A549 (cell line): Measurements from ENCODE around the gene SBNO1. TPM values are rescaled to one million over a fixed set of nuclear protein-coding genes. Genes with fewer than 3 reads are reported as not detected.

Source experiments
- ATAC-seq, 2 experiments: fragments of 200-7000 bp in 1 of 2; fragments of >200 bp in 1 of 2; cut with Nextera tagmentation in 1 of 2; cut with Tn5 transposase in 1 of 2; 3 replicates each; pipeline versions ENCODE4 v1.8.0 to v1.9.1; 2018 to 2020; ENCODE audit warnings: mild to moderate bottlenecking in 1 of 2, moderate library complexity in 1 of 2
- CTCF ChIA-PET: fragments of 300-600 bp; sonication (Branson Sonifier 250); formaldehyde crosslinking; extraction: SDS; loops from one replicate; lab custom pipeline; 2021; ENCODE audit warnings: antibody characterized with exemption, inconsistent platforms; lab: Yijun Ruan, JAX
- POLR2A ChIA-PET: fragments of 350-600 bp; formaldehyde crosslinking; extraction: SDS; loops from one replicate; lab custom pipeline; 2021; ENCODE audit warnings: antibody characterized with exemption, inconsistent platforms; lab: Yijun Ruan, JAX
- DNase-seq, 2 experiments: peaks; one replicate each; pipeline versions ENCODE4 v3.0.0 to v3.0.0-alpha.2; 2011 to 2016; ENCODE audit warnings: low read depth in 1 of 2, low spot score in 1 of 2
- FAIRE-seq: peaks from 2 replicates; lab custom pipeline; 2011; peaks lifted over from hg19 to GRCh38; lab: Jason Lieb, UNC
- H3K27ac ChIP-seq, 2 experiments: fragments of >200 bp; sonication (Bioruptor Twin); formaldehyde crosslinking; 3 replicates each; pipeline ENCODE4 v1.5.1; 2016 to 2017
- H3K4me1 ChIP-seq: fragments of >200 bp; sonication (Bioruptor Twin); formaldehyde crosslinking; 3 replicates; pipeline ENCODE4 v1.6.1; 2016
- H3K4me2 ChIP-seq: fragments of >200 bp; sonication (Bioruptor Twin); formaldehyde crosslinking; 3 replicates; pipeline ENCODE4 v1.6.1; 2016
- H3K4me3 ChIP-seq: fragments of >200 bp; sonication (Bioruptor Twin); formaldehyde crosslinking; 3 replicates; pipeline ENCODE4 v1.5.1; 2016
- H3K9me3 ChIP-seq: fragments of >200 bp; sonication (Bioruptor Twin); formaldehyde crosslinking; 3 replicates; pipeline ENCODE4 v1.6.1; 2016
- BCL3 ChIP-seq: fragments of >200 bp; sonication (Bioruptor Twin); formaldehyde crosslinking; IDR thresholded peaks from 3 replicates; pipeline ENCODE4 v1.6.1; 2016
- BHLHE40 ChIP-seq: IDR thresholded peaks from 2 replicates; pipeline ENCODE4 v1.6.1; 2012; ENCODE audit warnings: low read depth, low read length, inconsistent platforms
- CBX8 ChIP-seq: fragments of 200-600 bp; sonication (generic); IDR thresholded peaks from 2 replicates; pipeline ENCODE4 v1.6.1; 2016
- CHD4 ChIP-seq: fragments of 200-600 bp; sonication (generic); IDR thresholded peaks from 2 replicates; pipeline ENCODE4 v1.6.1; 2016; ENCODE audit warnings: antibody characterized with exemption, mild to moderate bottlenecking, borderline replicate concordance
- FOSL2 ChIP-seq, 2 experiments: fragments of 450-650 bp in 1 of 2; fragments of >200 bp in 1 of 2; sonication (Bioruptor Twin) in 1 of 2; formaldehyde crosslinking; IDR thresholded peaks; 2 replicates each; pipeline versions ENCODE4 v1.5.0 to v1.6.1; 2016 to 2020; ENCODE audit warnings: mild to moderate bottlenecking in 1 of 2, moderate library complexity in 1 of 2
- FOXS1 ChIP-seq: fragments of 250-450 bp; sonication (Bioruptor Pico); IDR thresholded peaks from 2 replicates; pipeline ENCODE4 v1.5.0; 2020; ENCODE audit warnings: mild to moderate bottlenecking, moderate library complexity
- HMGXB4 ChIP-seq: fragments of 250-450 bp; sonication (Bioruptor Pico); IDR thresholded peaks from 2 replicates; pipeline ENCODE4 v1.5.0; 2021; ENCODE audit warnings: mild to moderate bottlenecking, moderate library complexity, borderline replicate concordance
- NFE2L2 ChIP-seq: fragments of 150-350 bp; conservative IDR thresholded peaks from 2 replicates; pipeline ENCODE4 v1.6.1; 2014; ENCODE audit warnings: low read length
- POLR2AphosphoS2 ChIP-seq: conservative IDR thresholded peaks from 2 replicates; pipeline ENCODE4 v1.6.1; 2012; ENCODE audit warnings: low read length, improper control_type of control experiment, inconsistent platforms
- RAD21 ChIP-seq, 2 experiments: fragments of >200 bp in 1 of 2; sonication (Bioruptor Twin) in 1 of 2; formaldehyde crosslinking in 1 of 2; IDR thresholded peaks in 1 of 2; conservative IDR thresholded peaks in 1 of 2; 2 replicates in 1 of 2; 3 replicates in 1 of 2; pipeline ENCODE4 v1.6.1; 2012 to 2018; ENCODE audit warnings: inconsistent platforms in 1 of 2
- RARB ChIP-seq: fragments of 250-450 bp; sonication (Bioruptor Pico); IDR thresholded peaks from 2 replicates; pipeline ENCODE4 v1.8.0; 2021; ENCODE audit warnings: mild to moderate bottlenecking, moderate library complexity
- REST ChIP-seq: fragments of 200-600 bp; sonication (generic); IDR thresholded peaks from 2 replicates; pipeline ENCODE4 v1.6.1; 2016; ENCODE audit warnings: antibody characterized with exemption, mild to moderate bottlenecking, moderate library complexity
- SMC3 ChIP-seq: fragments of >200 bp; sonication (Bioruptor Twin); formaldehyde crosslinking; IDR thresholded peaks from 3 replicates; pipeline ENCODE4 v1.6.1; 2018; ENCODE audit warnings: inconsistent platforms
- SREBF2 ChIP-seq: fragments of 450-650 bp; IDR thresholded peaks from 2 replicates; pipeline ENCODE4 v1.6.1; 2014; ENCODE audit warnings: mild to moderate bottlenecking, moderate library complexity
- ZC3H11A ChIP-seq: fragments of 450-650 bp; IDR thresholded peaks from 2 replicates; pipeline ENCODE4 v1.6.1; 2014; ENCODE audit warnings: antibody characterized with exemption, mild to moderate bottlenecking
- ZNF302 ChIP-seq: fragments of 250-450 bp; sonication (Bioruptor Pico); IDR thresholded peaks from 2 replicates; pipeline ENCODE4 v1.9.0; 2021; ENCODE audit warnings: inconsistent platforms, mild to moderate bottlenecking, moderate library complexity
- ZSCAN20 ChIP-seq: fragments of 250-450 bp; sonication (Bioruptor Pico); IDR thresholded peaks from 2 replicates; pipeline ENCODE4 v1.8.0; 2022; ENCODE audit warnings: mild to moderate bottlenecking, moderate library complexity
- WGBS: methylation state at CpG from one replicate; pipeline ENCODE4 v1.1.6; 2017; ENCODE audit errors: missing lambda C conversion rate; 5-methylcytosine and 5-hydroxymethylcytosine counted together
- polyA plus RNA-seq, 4 experiments: library from polyadenylated mRNA; depleted of rRNA in 3 of 4; stranded (reverse); fragments of >200 nt; fragmentation: RNase III in 1 of 4; extraction: RNeasy Plus Mini Kit Qiagen cat#74134 plus additional on column Dnase treatment in 1 of 4; gene quantifications; 2 replicates in 3 of 4; 3 replicates in 1 of 4; pipeline ENCODE4 v1.2.3, GENCODE V29; 2011 to 2017

Gene SBNO1
- polyA plus RNA-seq, 2 of the 4 experiments (the other 2 are of a cell fraction): 25.9 to 35.7 TPM

GRCh38 chr12:123293178-123293760 is 71.4 kb downstream of the SBNO1 start (continued):
- TF ChIP-seq REST (no peak), SREBF2 (no peak), BCL3 (no peak), CHD4 (no peak)
- TF ChIP-seq, all 56 proteins: peak for 0

GRCh38 chr12:123289911-123290310 is 74.7 kb downstream of the SBNO1 start:
- H3K4me1 ChIP-seq: no peaks in the 10 kb centered on the region
- no peak overlapping the region for H3K4me2 ChIP-seq
- H3K27ac ChIP-seq: no peak overlapping the region
- H3K4me3 ChIP-seq: no peak overlapping the region
- H3K9me3 ChIP-seq: no peaks in the 10 kb centered on the region
- TF ChIP-seq FOSL2 (IDR thresholded peaks at IDR 0.05) (no peak), FOSL2 (CRISPR knock-in tag; IDR thresholded peaks at IDR 0.05) (no peak), FOXS1 (CRISPR knock-in tag) (no peak), POLR2AphosphoS2 (no peak), ZC3H11A (no peak), RAD21 (conservative IDR thresholded peaks at IDR 0.05 in 1 of 2, IDR thresholded peaks at IDR 0.05 in 1 of 2) (no peak), ZSCAN20 (no peak)
- POLR2A ChIA-PET: no interaction called here
- DNase-seq (no peak), ATAC-seq (no peak), FAIRE-seq (no peak)
- WGBS: 93% methylated on average over 10 of the region's 11 CpGs
- CTCF ChIA-PET: interaction anchor here (0.6 kb wide), 1 partner anchor 483 kb away, joined by 3 read pairs; no protein-coding TSS in a partner anchor

GRCh38 chr12:123288751-123289346 is 75.8 kb downstream of the SBNO1 start:
- WGBS: 94% methylated on average over 20 of the region's 20 CpGs

More at GRCh38 chr12:123288751-123289346, 75.8 kb downstream of the SBNO1 start:
- no peak for DNase-seq
- CTCF ChIA-PET: interaction anchor here (0.6 kb wide), 1 partner anchor 481 kb away, joined by 3 read pairs; no protein-coding TSS in a partner anchor
- H3K27ac ChIP-seq: no peak overlapping the region
- no peak overlapping the region for H3K4me2 ChIP-seq
- TF ChIP-seq BCL3 (no peak), SMC3 (no peak), ZNF302 (CRISPR knock-in tag) (no peak), RARB (CRISPR knock-in tag) (no peak), BHLHE40 (no peak), CBX8 (no peak), HMGXB4 (CRISPR knock-in tag) (no peak), NFE2L2 (no peak)
- ATAC-seq: no peak
- no peaks in the 10 kb centered on the region for H3K9me3 ChIP-seq
- no peaks in the 10 kb centered on the region for H3K4me1 ChIP-seq
- POLR2A ChIA-PET: no interaction called here
- H3K4me3 ChIP-seq: no peak overlapping the region
- no peak for FAIRE-seq
